RWPE1 (cell line): ENCODE measurements around the gene PSMD1.

Experiments
- CTCF ChIA-PET: fragments of 350-600 bp; sonication (Branson Sonifier 250); formaldehyde crosslinking; extraction: SDS; loops from one replicate; lab custom pipeline; 2021; lab: Yijun Ruan, JAX
- POLR2A ChIA-PET: fragments of 400-600 bp; formaldehyde crosslinking; extraction: SDS; loops from one replicate; lab custom pipeline; 2020; ENCODE audit warnings: antibody characterized with exemption; ENCODE audit not compliant: low non-redundant PET; lab: Yijun Ruan, JAX
- DNase-seq: peaks from one replicate; pipeline ENCODE4 v3.0.0; 2012; ENCODE audit warnings: low spot score
- H3K27ac ChIP-seq: fragments of 450-650 bp; 2 replicates; pipeline ENCODE4 v1.5.1; 2017
- CTCF ChIP-seq: fragments of 450-650 bp; conservative IDR thresholded peaks from 2 replicates; pipeline ENCODE4 v1.5.1; 2017; ENCODE audit warnings: low read depth, mild to moderate bottlenecking

PSMD1 gene

GRCh38 chr2:231011526-231011925 is 45.1 kb upstream of the PSMD1 start:
- POLR2A ChIA-PET: no interaction called here
- no peak for DNase-seq
- H3K27ac ChIP-seq: no peak overlapping the region
- TF ChIP-seq CTCF: no peak
- CTCF ChIA-PET: interaction anchor here (1.0 kb wide), 1 partner anchor 25 kb away, joined by 5 read pairs; no protein-coding TSS in a partner anchor

GRCh38 chr2:231012463-231012862 is 44.2 kb upstream of the PSMD1 start:
- TF ChIP-seq CTCF: no peak
- no peak overlapping the region for H3K27ac ChIP-seq
- ChIA-PET POLR2A (no interaction called here), CTCF (interaction anchor here (0.7 kb wide), 1 partner anchor 26 kb away, joined by 4 read pairs; no protein-coding TSS in a partner anchor)
- no peak for DNase-seq

- no peak for DNase-seq
- TF ChIP-seq CTCF: no peak
- no peak overlapping the region for H3K27ac ChIP-seq
- ChIA-PET CTCF (no interaction called here), POLR2A (no interaction called here)
Observed at GRCh38 chr2:231013820-231014219, 42.8 kb upstream of the PSMD1 start.

- CTCF ChIA-PET: no interaction called here
- TF ChIP-seq CTCF: no peak
- POLR2A ChIA-PET: no interaction called here
- no peak for DNase-seq
- H3K27ac ChIP-seq: no peak overlapping the region
Observed at GRCh38 chr2:231015478-231015877, 41.2 kb upstream of the PSMD1 start.

- ChIA-PET CTCF (no interaction called here), POLR2A (no interaction called here)
- no peak for DNase-seq
- no peak for TF ChIP-seq CTCF
- H3K27ac ChIP-seq: no peak overlapping the region
Observed at GRCh38 chr2:231015926-231016325, 40.7 kb upstream of the PSMD1 start.

- DNase-seq: no peak
- POLR2A ChIA-PET: no interaction called here
- CTCF ChIA-PET: interaction anchor here (0.5 to 0.6 kb wide), 2 partner anchors 135 to 445 kb away, joined by 3 to 4 read pairs; no protein-coding TSS in a partner anchor
- H3K27ac ChIP-seq: no peak overlapping the region
- TF ChIP-seq CTCF: no peak
Observed at GRCh38 chr2:231016566-231017230, 40.0 kb upstream of the PSMD1 start.
